ENCODE results near the gene ABHD17A. TPM values are rescaled to one million over a fixed set of nuclear protein-coding genes. Genes with fewer than 3 reads are reported as not detected.

The ABHD17A gene
- total and polyA plus RNA-seq, 2 donors: 41.9 to 99.7 TPM

GRCh38 chr19:1845125-1845515 lies 40.2 kb downstream of the ABHD17A start:
- WGBS: 84% methylated on average over 16 of the region's 16 CpGs
- Histone ChIP-seq H3K4me1 (ENCODE audit: insufficient read depth) (no peaks in the 10 kb centered on the region), H3K36me3 (ENCODE audit: insufficient read depth) (no peaks in the 10 kb centered on the region), H3K27ac (ENCODE audit: low read depth) (no peak overlapping the region), H3K4me3 (ENCODE audit: low read depth, low read length) (no peak overlapping the region)
- no peak for DNase-seq (ENCODE audit: extremely low spot score)

- 74% methylated on average over 19 of the region's 19 CpGs for WGBS
- H3K36me3 ChIP-seq (ENCODE audit: insufficient read depth): no peaks in the 10 kb centered on the region
- no peak for DNase-seq (ENCODE audit: extremely low spot score)
- H3K4me3 ChIP-seq (ENCODE audit: low read depth, low read length): no peak overlapping the region
- H3K4me1 ChIP-seq (ENCODE audit: insufficient read depth): no peaks in the 10 kb centered on the region
- no peak overlapping the region for H3K27ac ChIP-seq (ENCODE audit: low read depth)
Observed at GRCh38 chr19:1844513-1845124, 40.7 kb downstream of the ABHD17A start.

- Histone ChIP-seq H3K4me1 (ENCODE audit: insufficient read depth) (no peaks in the 10 kb centered on the region), H3K36me3 (ENCODE audit: insufficient read depth) (no peaks in the 10 kb centered on the region), H3K4me3 (ENCODE audit: low read depth, low read length) (no peak overlapping the region), H3K27ac (ENCODE audit: low read depth) (no peak overlapping the region)
- no peak for DNase-seq (ENCODE audit: extremely low spot score)
- WGBS: 78% methylated on average over 25 of the region's 25 CpGs
Observed at GRCh38 chr19:1843646-1844394, 41.5 kb downstream of the ABHD17A start.

- Histone ChIP-seq H3K36me3 (ENCODE audit: insufficient read depth) (no peaks in the 10 kb centered on the region), H3K4me1 (ENCODE audit: insufficient read depth) (no peaks in the 10 kb centered on the region), H3K27ac (ENCODE audit: low read depth) (no peak overlapping the region), H3K4me3 (ENCODE audit: low read depth, low read length) (no peak overlapping the region)
- WGBS: 90% methylated on average over 22 of the region's 22 CpGs
- no peak for DNase-seq (ENCODE audit: extremely low spot score)
Observed at GRCh38 chr19:1843116-1843515, 42.2 kb downstream of the ABHD17A start.

- no peak for DNase-seq (ENCODE audit: extremely low spot score)
- WGBS: 77% methylated on average over 35 of the region's 35 CpGs
- no peak overlapping the region for H3K27ac ChIP-seq (ENCODE audit: low read depth)
- H3K4me1 ChIP-seq (ENCODE audit: insufficient read depth): no peaks in the 10 kb centered on the region
- H3K4me3 ChIP-seq (ENCODE audit: low read depth, low read length): no peak overlapping the region
- no peaks in the 10 kb centered on the region for H3K36me3 ChIP-seq (ENCODE audit: insufficient read depth)
Observed at GRCh38 chr19:1841209-1841924, 43.9 kb downstream of the ABHD17A start.

GRCh38 chr19:1840541-1841115 lies 44.7 kb downstream of the ABHD17A start:
- DNase-seq (ENCODE audit: extremely low spot score): no peak
- WGBS: 81% methylated on average over 22 of the region's 22 CpGs
- no peaks in the 10 kb centered on the region for H3K4me1 ChIP-seq (ENCODE audit: insufficient read depth)
- H3K4me3 ChIP-seq (ENCODE audit: low read depth, low read length): no peak overlapping the region
- no peak overlapping the region for H3K27ac ChIP-seq (ENCODE audit: low read depth)
- no peaks in the 10 kb centered on the region for H3K36me3 ChIP-seq (ENCODE audit: insufficient read depth)

- no peak for DNase-seq (ENCODE audit: extremely low spot score)
- WGBS: 80% methylated on average over 25 of the region's 25 CpGs
- Histone ChIP-seq H3K27ac (ENCODE audit: low read depth) (no peak overlapping the region), H3K36me3 (ENCODE audit: insufficient read depth) (no peaks in the 10 kb centered on the region), H3K4me1 (ENCODE audit: insufficient read depth) (no peaks in the 10 kb centered on the region), H3K4me3 (ENCODE audit: low read depth, low read length) (no peak overlapping the region)
Observed at GRCh38 chr19:1839658-1840540, 45.4 kb downstream of the ABHD17A start.

- 33% methylated on average over 23 of the region's 23 CpGs for WGBS
Observed at GRCh38 chr19:1837625-1838105, 47.6 kb downstream of the ABHD17A start.

GRCh38 chr19:1837222-1837565 lies 48.1 kb downstream of the ABHD17A start:
- no peak for DNase-seq (ENCODE audit: extremely low spot score)
- H3K36me3 ChIP-seq (ENCODE audit: insufficient read depth): no peaks in the 10 kb centered on the region
- H3K4me3 ChIP-seq (ENCODE audit: low read depth, low read length): no peak overlapping the region
- no peaks in the 10 kb centered on the region for H3K4me1 ChIP-seq (ENCODE audit: insufficient read depth)
- H3K27ac ChIP-seq (ENCODE audit: low read depth): no peak overlapping the region
- WGBS: 72% methylated on average over 11 of the region's 11 CpGs

More at GRCh38 chr19:1837625-1838105, 47.6 kb downstream of the ABHD17A start:
- H3K4me1 ChIP-seq (ENCODE audit: insufficient read depth): no peaks in the 10 kb centered on the region
- DNase-seq (ENCODE audit: extremely low spot score): no peak
- no peaks in the 10 kb centered on the region for H3K36me3 ChIP-seq (ENCODE audit: insufficient read depth)
- H3K4me3 ChIP-seq (ENCODE audit: low read depth, low read length): no peak overlapping the region
- H3K27ac ChIP-seq (ENCODE audit: low read depth): no peak overlapping the region

GRCh38 chr19:1836458-1837221 lies 48.7 kb downstream of the ABHD17A start:
- DNase-seq (ENCODE audit: extremely low spot score): no peak
- Histone ChIP-seq H3K4me1 (ENCODE audit: insufficient read depth) (no peaks in the 10 kb centered on the region), H3K27ac (ENCODE audit: low read depth) (no peak overlapping the region), H3K4me3 (ENCODE audit: low read depth, low read length) (no peak overlapping the region), H3K36me3 (ENCODE audit: insufficient read depth) (no peaks in the 10 kb centered on the region)
- WGBS: 85% methylated on average over 31 of the region's 31 CpGs

- WGBS: 76% methylated on average over 15 of the region's 15 CpGs
- Histone ChIP-seq H3K27ac (ENCODE audit: low read depth) (no peak overlapping the region), H3K36me3 (ENCODE audit: insufficient read depth) (no peaks in the 10 kb centered on the region), H3K4me3 (ENCODE audit: low read depth, low read length) (no peak overlapping the region), H3K4me1 (ENCODE audit: insufficient read depth) (no peaks in the 10 kb centered on the region)
- no peak for DNase-seq (ENCODE audit: extremely low spot score)
Observed at GRCh38 chr19:1833540-1833939, 51.8 kb downstream of the ABHD17A start.

GRCh38 chr19:1832046-1832663 lies 53.1 kb downstream of the ABHD17A start:
- DNase-seq (ENCODE audit: extremely low spot score): no peak
- H3K4me3 ChIP-seq (ENCODE audit: low read depth, low read length): no peak overlapping the region
- WGBS: 86% methylated on average over 26 of the region's 26 CpGs
- H3K27ac ChIP-seq (ENCODE audit: low read depth): no peak overlapping the region
- no peaks in the 10 kb centered on the region for H3K4me1 ChIP-seq (ENCODE audit: insufficient read depth)
- H3K36me3 ChIP-seq (ENCODE audit: insufficient read depth): peaks cover 4% of the 10 kb centered on the region
